HEK293 (cell line): ENCODE data around the gene ZNF776.

Experiments used
- CTCF ChIA-PET: fragments of 350-600 bp; formaldehyde crosslinking; extraction: SDS; loops from one replicate; lab custom pipeline; 2021; ENCODE audit warnings: antibody characterized with exemption; lab: Yijun Ruan, JAX
- POLR2A ChIA-PET: fragments of 300-600 bp; formaldehyde crosslinking; extraction: SDS; loops from one replicate; lab custom pipeline; 2020; ENCODE audit warnings: antibody characterized with exemption, inconsistent platforms; lab: Yijun Ruan, JAX
- H3K27ac ChIP-seq: fragments of 200-500 bp; sonication (Bioruptor generic); 2 replicates; pipeline ENCODE4 v1.5.1; 2014; ENCODE audit warnings: low read depth, low read length, control low read depth, inconsistent platforms; ENCODE audit errors: extremely low read depth
- H3K36me3 ChIP-seq, 2 experiments: fragments of 200-500 bp in 1 of 2; sonication (Bioruptor generic) in 1 of 2; 1 replicate in 1 of 2; 2 replicates in 1 of 2; pipeline ENCODE4 v1.5.1; 2014 to 2017; ENCODE audit warnings: inconsistent platforms in 2 of 2, low read length in 2 of 2; ENCODE audit not compliant: control insufficient read depth in 2 of 2, insufficient read depth in 1 of 2
- H3K4me1 ChIP-seq: fragments of 200-500 bp; sonication (Bioruptor generic); 2 replicates; pipeline ENCODE4 v1.5.1; 2014; ENCODE audit warnings: mild to moderate bottlenecking, low read length, inconsistent platforms; ENCODE audit not compliant: control insufficient read depth, insufficient read depth
- H3K4me3 ChIP-seq: 2 replicates; pipeline ENCODE4 v1.5.1; 2011; ENCODE audit warnings: low read depth, mild to moderate bottlenecking, control low read depth, low read length, moderate library complexity
- H3K9me3 ChIP-seq: fragments of 200-500 bp; sonication (Bioruptor generic); 2 replicates; pipeline ENCODE4 v1.5.1; 2014; ENCODE audit warnings: low read depth, low read length, inconsistent platforms; ENCODE audit not compliant: control insufficient read depth, insufficient read depth
- BCL11A ChIP-seq: fragments of 450-650 bp; formaldehyde crosslinking; IDR thresholded peaks from 2 replicates; pipeline ENCODE4 v1.5.1; 2016; ENCODE audit warnings: low read depth, missing biosample characterization, missing genetic modification characterization
- GLI2 ChIP-seq: fragments of 450-650 bp; formaldehyde crosslinking; IDR thresholded peaks from 2 replicates; pipeline ENCODE4; 2017; ENCODE audit warnings: missing biosample characterization, missing genetic modification characterization, low read depth, borderline replicate concordance
- KLF1 ChIP-seq: fragments of 450-650 bp; formaldehyde crosslinking; IDR thresholded peaks from 2 replicates; pipeline ENCODE4 v1.5.1; 2016; ENCODE audit warnings: missing biosample characterization, missing genetic modification characterization
- RBAK ChIP-seq: fragments of 450-650 bp; formaldehyde crosslinking; IDR thresholded peaks from 2 replicates; pipeline ENCODE4 v1.5.1; 2016; ENCODE audit warnings: missing biosample characterization, missing genetic modification characterization
- SP2 ChIP-seq: fragments of 450-650 bp; formaldehyde crosslinking; IDR thresholded peaks from 2 replicates; pipeline ENCODE4 v1.5.1; 2016; ENCODE audit warnings: missing biosample characterization, missing genetic modification characterization
- ZBTB7A ChIP-seq: fragments of 450-650 bp; formaldehyde crosslinking; IDR thresholded peaks from 2 replicates; pipeline ENCODE4 v1.5.1; 2016; ENCODE audit warnings: low read depth, missing biosample characterization, missing genetic modification characterization
- ZFP41 ChIP-seq: fragments of 450-650 bp; formaldehyde crosslinking; IDR thresholded peaks from 2 replicates; pipeline ENCODE4 v1.5.1; 2016; ENCODE audit warnings: missing biosample characterization, missing genetic modification characterization, borderline replicate concordance
- ZIC2 ChIP-seq: fragments of 450-650 bp; formaldehyde crosslinking; IDR thresholded peaks from 2 replicates; pipeline ENCODE4 v1.5.1; 2016; ENCODE audit warnings: missing biosample characterization, missing genetic modification characterization
- ZNF175 ChIP-seq: fragments of 450-650 bp; formaldehyde crosslinking; IDR thresholded peaks from 2 replicates; pipeline ENCODE4 v1.5.1; 2016; ENCODE audit warnings: missing biosample characterization, missing genetic modification characterization
- ZNF214 ChIP-seq: fragments of 450-650 bp; formaldehyde crosslinking; IDR thresholded peaks from 2 replicates; pipeline ENCODE4 v1.5.1; 2017; ENCODE audit warnings: missing biosample characterization, mild to moderate bottlenecking, missing genetic modification characterization, borderline replicate concordance
- ZNF24 ChIP-seq: fragments of 450-650 bp; formaldehyde crosslinking; IDR thresholded peaks from 2 replicates; pipeline ENCODE4 v1.5.1; 2016; ENCODE audit warnings: missing biosample characterization, missing genetic modification characterization
- ZNF248 ChIP-seq: fragments of 450-650 bp; formaldehyde crosslinking; IDR thresholded peaks from 2 replicates; pipeline ENCODE4 v1.5.1; 2017; ENCODE audit warnings: missing biosample characterization, missing genetic modification characterization
- ZNF302 ChIP-seq: fragments of 450-650 bp; formaldehyde crosslinking; IDR thresholded peaks from 2 replicates; pipeline ENCODE4 v1.5.1; 2016; ENCODE audit warnings: missing biosample characterization, missing genetic modification characterization, low read depth
- ZNF354C ChIP-seq: fragments of 450-650 bp; formaldehyde crosslinking; IDR thresholded peaks from 2 replicates; pipeline ENCODE4 v1.5.1; 2016; ENCODE audit warnings: missing biosample characterization, missing genetic modification characterization, low read depth, borderline replicate concordance
- ZNF433 ChIP-seq: fragments of 450-650 bp; formaldehyde crosslinking; IDR thresholded peaks from 2 replicates; pipeline ENCODE4 v1.5.1; 2016; ENCODE audit warnings: missing biosample characterization, missing genetic modification characterization, low read depth
- ZNF473 ChIP-seq: fragments of 450-650 bp; formaldehyde crosslinking; IDR thresholded peaks from 2 replicates; pipeline ENCODE4 v1.5.1; 2017; ENCODE audit warnings: missing biosample characterization, missing genetic modification characterization
- ZNF48 ChIP-seq: fragments of 450-650 bp; formaldehyde crosslinking; IDR thresholded peaks from 2 replicates; pipeline ENCODE4 v1.5.1; 2016; ENCODE audit warnings: missing biosample characterization, missing genetic modification characterization
- ZNF596 ChIP-seq: fragments of 450-650 bp; IDR thresholded peaks from 2 replicates; pipeline ENCODE4 v1.5.0; 2018; ENCODE audit warnings: missing biosample characterization, mild to moderate bottlenecking, missing genetic modification characterization, moderate library complexity
- ZNF677 ChIP-seq: fragments of 450-650 bp; IDR thresholded peaks from 2 replicates; pipeline ENCODE4 v1.5.0; 2018; ENCODE audit warnings: missing biosample characterization, mild to moderate bottlenecking, missing genetic modification characterization, moderate library complexity
- ZSCAN30 ChIP-seq: fragments of 450-650 bp; IDR thresholded peaks from 2 replicates; pipeline ENCODE4 v1.5.1; 2018; ENCODE audit warnings: missing biosample characterization, mild to moderate bottlenecking, missing genetic modification characterization, moderate library complexity
- TF ChIP-seq, protein P1 (sequence below): fragments of 450-650 bp; formaldehyde crosslinking; IDR thresholded peaks from 2 replicates; pipeline ENCODE4 v1.5.1; 2016; ENCODE audit warnings: missing biosample characterization, missing genetic modification characterization, borderline replicate concordance

Gene ZNF776

DNA sequence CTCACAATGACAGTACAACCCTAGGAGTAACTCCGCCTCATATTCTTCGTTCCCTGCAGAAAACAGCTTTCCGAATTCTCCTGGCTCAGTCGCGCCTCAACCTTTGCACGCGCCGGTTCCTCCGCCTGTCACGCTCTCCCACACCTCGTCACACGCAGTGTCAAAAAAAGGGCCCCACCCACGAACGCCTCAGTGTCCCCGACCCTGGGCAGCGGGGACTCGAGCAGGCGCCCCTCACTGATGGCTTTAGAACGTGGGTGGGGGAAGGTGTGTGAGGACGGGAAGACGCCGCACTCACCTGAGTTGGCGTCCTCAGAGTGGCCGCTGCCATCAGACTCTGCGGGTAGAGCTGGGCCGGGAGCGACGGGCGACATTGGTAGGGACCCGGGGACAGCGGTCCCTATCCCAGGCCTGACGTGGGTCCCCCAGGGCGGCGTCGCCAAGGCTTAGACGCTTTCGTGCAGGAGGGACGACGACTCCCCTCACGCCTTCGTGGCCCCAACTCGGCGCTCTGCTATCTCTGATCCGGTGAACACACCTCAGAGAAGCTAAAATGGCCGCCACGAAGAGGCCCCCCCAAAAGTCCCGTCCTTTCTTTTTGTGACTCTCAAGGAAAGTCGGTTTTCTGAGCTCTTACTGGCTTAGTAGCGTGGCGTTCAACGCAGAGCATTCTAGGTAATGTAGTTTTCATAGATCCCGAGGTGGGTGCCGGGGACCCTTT lies 37.8 kb upstream of the ZNF776 start, which contains the start of gene ZNF154:
Gene ZNF154, minus strand, starts transcription at position 564 of the 721 bp plus-strand sequence. Its CDS starts 233 bp downstream, at position 331.
- H3K36me3 ChIP-seq: peaks cover 2 to 6% of the 10 kb centered on the region in 2 experiments; a peak in 2 of 3 replicates
- CTCF ChIA-PET: no interaction called here
- POLR2A ChIA-PET: no interaction called here
- TF ChIP-seq ZBTB7A (tag by site-specific recombination): no peak
- TF ChIP-seq, all 188 proteins: peak for 0
- H3K4me1 ChIP-seq: no peaks in the 10 kb centered on the region
- H3K9me3 ChIP-seq: no peaks in the 10 kb centered on the region
- H3K27ac ChIP-seq: no peak within 1 kb of the TSS
- no peak within 1 kb of the TSS for H3K4me3 ChIP-seq

DNA sequence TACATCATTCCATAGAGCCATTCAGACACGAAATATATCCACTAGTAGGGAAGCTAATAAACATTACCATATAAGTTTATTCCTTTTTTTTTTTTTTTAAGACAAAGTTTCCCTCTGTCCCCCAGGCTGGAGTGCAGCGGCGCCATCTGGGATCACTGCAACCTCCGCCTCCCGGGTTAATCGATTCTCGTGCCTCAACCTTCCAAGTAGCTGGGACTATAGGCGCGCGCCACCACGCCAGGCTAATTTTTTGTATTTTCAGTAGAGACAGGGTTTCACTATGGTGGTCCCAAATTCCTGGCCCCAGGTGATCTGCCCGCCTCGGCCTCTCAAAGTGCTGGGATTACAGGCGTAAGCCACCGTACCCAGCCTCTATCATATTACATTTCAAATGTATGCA lies 37.0 kb upstream of the ZNF776 start:
- ChIA-PET POLR2A (no interaction called here), CTCF (interaction anchor here (0.5 kb wide), 1 partner anchor 360 kb away, joined by 3 read pairs; no protein-coding TSS in a partner anchor)

DNA sequence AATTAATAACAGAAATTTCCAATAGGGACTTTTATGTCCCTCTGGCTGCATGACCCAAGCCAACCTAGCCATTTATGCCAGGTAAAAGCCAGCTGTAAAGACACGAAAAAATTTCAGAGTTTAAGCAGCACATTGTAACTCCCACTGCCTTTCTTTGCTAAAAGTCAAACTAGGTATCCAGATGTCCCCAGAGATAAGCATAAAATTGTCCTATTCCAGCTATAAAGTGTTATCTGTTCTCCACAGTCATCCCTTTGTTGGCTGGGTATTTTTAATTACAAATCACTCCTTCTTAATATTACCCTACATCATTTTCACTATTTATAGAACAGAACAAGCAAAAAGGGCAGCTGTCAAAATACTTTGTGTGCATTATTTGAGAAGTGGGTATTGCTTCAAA lies 34.4 kb upstream of the ZNF776 start:
- ChIA-PET POLR2A (interaction anchor here (0.6 to 1.8 kb wide), 2 partner anchors 29 to 31 kb away, joined by 3 to 4 read pairs; partner anchors contain the start of gene ZNF551), CTCF (interaction anchor here (1.0 kb wide), 1 partner anchor 39 kb away, joined by 4 read pairs; no protein-coding TSS in a partner anchor)
- Histone ChIP-seq H3K36me3 (peaks cover 11 to 12% of the 10 kb centered on the region in 2 experiments; a peak in 2 of 3 replicates), H3K27ac (no peak overlapping the region), H3K9me3 (no peaks in the 10 kb centered on the region; the same call in none of the 2 replicates), H3K4me1 (no peaks in the 10 kb centered on the region), H3K4me3 (no peak overlapping the region)
- TF ChIP-seq GLI2 (tag by site-specific recombination): no peak
- TF ChIP-seq ZNF214: no peak
- no peak for TF ChIP-seq ZNF302
- no peak for TF ChIP-seq ZNF677
- no peak for TF ChIP-seq ZNF433 (tag by site-specific recombination)
- no peak for TF ChIP-seq KLF1 (tag by site-specific recombination)

More for the DNA sequence above, 37.0 kb upstream of the ZNF776 start:
- peaks cover 9 to 11% of the 10 kb centered on the region in 2 experiments; a peak in 2 of 3 replicates for H3K36me3 ChIP-seq
- TF ChIP-seq SP2 (tag by site-specific recombination): no peak
- no peak for TF ChIP-seq ZNF175 (tag by site-specific recombination)
- no peak for TF ChIP-seq ZFP41 (tag by site-specific recombination)
- no peak overlapping the region for H3K4me3 ChIP-seq
- no peaks in the 10 kb centered on the region for H3K9me3 ChIP-seq
- H3K27ac ChIP-seq: no peak overlapping the region
- no peaks in the 10 kb centered on the region for H3K4me1 ChIP-seq

DNA sequence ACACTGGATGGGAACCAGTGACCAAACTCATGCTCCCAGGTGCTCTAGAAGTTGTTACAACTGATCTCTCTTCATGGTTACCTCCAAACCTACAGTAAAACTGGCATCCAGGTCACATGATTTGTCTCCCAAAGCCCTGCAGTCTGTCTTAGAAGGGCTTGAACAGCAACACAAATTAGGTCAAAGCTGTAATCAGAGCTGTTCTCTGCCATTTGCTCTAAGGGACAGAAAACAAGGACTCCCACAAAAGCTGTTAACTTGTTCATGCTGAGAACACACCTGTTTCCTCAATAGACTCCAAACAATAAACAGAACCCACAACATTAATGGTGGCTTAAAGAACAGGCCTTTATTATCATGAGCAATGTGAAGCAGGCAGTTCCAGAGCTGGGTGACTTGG lies 27.2 kb upstream of the ZNF776 start:
- H3K4me3 ChIP-seq: no peak overlapping the region
- no peaks in the 10 kb centered on the region for H3K4me1 ChIP-seq
- H3K9me3 ChIP-seq: peaks cover 6% of the 10 kb centered on the region
- no peak overlapping the region for H3K27ac ChIP-seq
- POLR2A ChIA-PET: no interaction called here
- peaks cover under 1 to 46% of the 10 kb centered on the region in 2 experiments; a peak in 2 of 3 replicates for H3K36me3 ChIP-seq
- TF ChIP-seq ZBTB7A (tag by site-specific recombination): no peak
- CTCF ChIA-PET: interaction anchor here (0.6 kb wide), 2 partner anchors 12 to 161 kb away, joined by 3 read pairs; no protein-coding TSS in a partner anchor

DNA sequence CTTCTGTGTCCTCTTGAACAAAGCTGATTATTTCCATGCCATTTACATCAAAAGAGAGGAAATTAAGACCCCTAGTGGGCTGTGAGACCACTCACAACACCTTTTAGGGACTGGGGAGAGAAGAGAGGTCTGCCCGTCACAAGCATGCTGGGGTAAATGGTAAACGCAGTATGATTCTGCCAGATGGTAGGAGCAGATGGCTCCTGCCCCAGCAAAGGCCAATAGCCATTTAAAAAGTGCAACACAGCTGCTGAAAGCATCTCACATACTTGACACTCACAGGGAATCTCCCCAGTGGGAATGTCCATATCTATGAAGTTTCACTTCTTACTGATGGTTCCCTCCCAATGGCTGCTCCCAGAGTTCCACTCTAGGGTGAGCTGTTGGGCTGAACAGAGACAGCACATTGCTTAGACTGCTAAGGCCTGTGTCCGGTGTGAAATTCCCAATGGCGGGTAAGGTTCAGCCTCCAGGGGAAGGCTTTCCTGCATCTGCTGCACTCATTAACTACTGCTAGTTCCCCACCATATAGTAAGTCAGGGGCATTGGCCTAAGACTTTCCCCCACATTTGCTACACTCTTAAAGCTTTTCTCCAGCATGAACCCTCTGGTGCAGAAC lies 26.6 kb upstream of the ZNF776 start:
- no peaks in the 10 kb centered on the region for H3K4me1 ChIP-seq
- no peak overlapping the region for H3K27ac ChIP-seq
- peaks cover 6% of the 10 kb centered on the region for H3K9me3 ChIP-seq
- ChIA-PET POLR2A (no interaction called here), CTCF (interaction anchor here (0.5 to 0.6 kb wide), 3 partner anchors 8 to 161 kb away, joined by 3 to 4 read pairs (median 3); no protein-coding TSS in a partner anchor)
- H3K36me3 ChIP-seq: peaks cover 0 to 42% of the 10 kb centered on the region in 2 experiments; a peak in 2 of 3 replicates
- no peak overlapping the region for H3K4me3 ChIP-seq
- TF ChIP-seq ZNF596 (tag by site-specific recombination) (no peak), ZSCAN30 (tag by site-specific recombination) (no peak), ZNF354C (no peak), KLF1 (tag by site-specific recombination) (no peak), ZNF24 (tag by site-specific recombination) (no peak), ZIC2 (tag by site-specific recombination) (no peak), RBAK (tag by site-specific recombination) (no peak), ZNF248 (no peak), ZNF48 (tag by site-specific recombination) (no peak), ZNF473 (tag by site-specific recombination) (no peak), BCL11A (no peak)
- TF ChIP-seq, protein P1, sequence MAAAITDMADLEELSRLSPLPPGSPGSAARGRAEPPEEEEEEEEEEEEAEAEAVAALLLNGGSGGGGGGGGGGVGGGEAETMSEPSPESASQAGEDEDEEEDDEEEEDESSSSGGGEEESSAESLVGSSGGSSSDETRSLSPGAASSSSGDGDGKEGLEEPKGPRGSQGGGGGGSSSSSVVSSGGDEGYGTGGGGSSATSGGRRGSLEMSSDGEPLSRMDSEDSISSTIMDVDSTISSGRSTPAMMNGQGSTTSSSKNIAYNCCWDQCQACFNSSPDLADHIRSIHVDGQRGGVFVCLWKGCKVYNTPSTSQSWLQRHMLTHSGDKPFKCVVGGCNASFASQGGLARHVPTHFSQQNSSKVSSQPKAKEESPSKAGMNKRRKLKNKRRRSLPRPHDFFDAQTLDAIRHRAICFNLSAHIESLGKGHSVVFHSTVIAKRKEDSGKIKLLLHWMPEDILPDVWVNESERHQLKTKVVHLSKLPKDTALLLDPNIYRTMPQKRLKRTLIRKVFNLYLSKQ (tag by site-specific recombination): no peak
